HG03196 (cell line): ENCODE data around the gene COL10A1.
"Not testable (repeated sequence)": the region's sequence is repeated elsewhere in the genome, so short reads cannot be mapped to it uniquely, and the experiment has no call there.

Experiments
- ATAC-seq: cut with Tn5 transposase; IDR thresholded peaks from one replicate; pipeline ENCODE4 v1.9.1; 2021; ENCODE audit not compliant: unreplicated experiment

Gene COL10A1

DNA sequence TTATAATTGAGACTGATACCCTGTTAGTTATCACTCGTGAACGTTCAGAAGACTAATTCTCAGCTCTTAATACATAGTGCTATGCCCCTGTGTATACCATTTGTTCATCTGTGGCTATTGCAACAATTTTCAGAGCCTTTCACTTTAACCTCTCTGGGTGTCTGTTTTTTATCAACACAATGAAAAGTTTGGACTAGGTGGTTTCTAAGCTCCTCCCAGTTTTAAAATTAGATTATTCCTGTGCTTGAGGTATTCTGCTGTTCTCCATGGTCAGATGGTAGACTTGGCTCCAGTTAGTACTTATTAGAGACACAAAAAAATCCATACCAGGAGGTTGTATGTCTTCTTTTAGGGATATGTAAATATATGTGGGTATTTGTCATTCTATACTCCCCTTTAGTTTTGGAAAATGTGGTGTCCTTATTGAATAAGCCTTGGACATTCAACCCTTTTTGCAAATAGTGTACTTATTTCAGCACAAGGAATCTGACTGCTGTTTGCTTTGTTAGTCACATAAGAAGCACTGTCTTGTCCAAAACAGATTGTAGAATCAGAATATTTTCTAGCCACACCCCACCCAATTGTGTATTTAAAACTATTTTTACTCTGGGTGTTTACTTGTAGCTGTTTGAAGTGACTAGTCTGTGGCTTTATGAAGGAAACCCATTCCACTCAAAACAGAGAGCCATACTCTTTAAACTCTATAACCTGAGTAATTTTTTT is 2.0 kb upstream of the COL10A1 start:
- no peak for ATAC-seq

- no peak for ATAC-seq
These were observed 5.5 kb downstream of the COL10A1 start for GRCh38 chr6:116120430-116120829.

DNA sequence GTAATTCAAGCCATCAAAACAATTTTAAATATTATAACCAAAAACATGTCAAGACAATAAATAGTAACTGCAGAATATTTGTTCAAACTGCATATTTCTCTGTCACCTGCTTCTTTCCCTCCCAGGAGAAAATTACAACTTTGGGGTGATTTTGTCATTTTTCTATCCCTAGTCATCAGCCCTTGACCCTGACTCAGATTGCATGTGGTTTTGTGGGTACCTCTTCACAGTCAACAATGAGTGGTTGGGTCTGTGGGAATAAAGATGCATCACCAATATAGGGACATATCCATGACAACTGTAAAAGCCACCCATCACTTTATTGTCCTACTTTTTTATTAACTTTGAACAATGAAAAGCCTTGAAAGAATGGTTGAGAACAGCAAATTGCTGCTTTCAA is 7.3 kb downstream of the COL10A1 start:
- ATAC-seq, result no peak

- no peak for ATAC-seq
These were observed 10.2 kb downstream of the COL10A1 start for GRCh38 chr6:116115781-116116180.

DNA sequence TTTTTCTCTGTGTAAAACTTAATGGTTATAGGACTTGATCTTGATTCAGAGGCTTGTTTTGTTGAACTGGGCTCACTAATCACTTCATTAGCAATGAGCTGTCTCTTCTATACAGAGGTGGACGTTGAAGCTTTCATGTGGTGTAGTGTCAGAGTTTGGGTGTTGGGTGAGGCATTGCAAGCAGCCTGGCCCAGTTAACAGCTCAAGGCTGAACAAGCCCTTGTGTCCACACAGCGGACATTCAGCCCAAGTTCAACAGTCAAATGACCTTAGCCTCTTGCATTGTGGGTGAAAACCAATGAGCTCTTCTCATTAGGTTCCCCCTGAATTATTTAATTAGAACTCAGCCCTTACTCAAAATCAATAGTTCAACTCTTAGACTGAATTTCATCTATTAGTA is 12.5 kb downstream of the COL10A1 start:
- ATAC-seq, result no peak

- ATAC-seq, result peak; percentile 68
These were observed 14.1 kb downstream of the COL10A1 start for GRCh38 chr6:116111552-116112528.

DNA sequence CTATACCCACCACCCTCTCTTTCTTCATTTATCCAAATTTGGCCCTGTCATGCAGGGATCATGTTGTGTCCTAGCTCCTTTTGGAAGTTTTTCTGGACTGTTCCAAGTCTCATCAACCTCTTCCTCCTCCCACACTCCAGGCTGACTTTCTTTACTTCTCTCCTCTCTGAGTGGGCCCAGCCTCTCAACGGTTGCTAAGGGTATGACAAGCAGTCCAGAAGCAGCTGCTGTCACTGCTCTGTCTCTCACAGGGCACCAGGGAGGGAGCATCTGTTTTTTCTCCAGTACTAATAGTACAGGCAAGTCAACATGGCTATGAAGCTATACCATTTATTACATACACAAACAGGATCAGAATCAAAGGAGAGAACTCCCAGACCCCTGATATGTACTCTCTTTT is 17.1 kb downstream of the COL10A1 start:
- no peak for ATAC-seq

- ATAC-seq, result no peak
These were observed 19.8 kb downstream of the COL10A1 start for GRCh38 chr6:116106146-116106545.

DNA sequence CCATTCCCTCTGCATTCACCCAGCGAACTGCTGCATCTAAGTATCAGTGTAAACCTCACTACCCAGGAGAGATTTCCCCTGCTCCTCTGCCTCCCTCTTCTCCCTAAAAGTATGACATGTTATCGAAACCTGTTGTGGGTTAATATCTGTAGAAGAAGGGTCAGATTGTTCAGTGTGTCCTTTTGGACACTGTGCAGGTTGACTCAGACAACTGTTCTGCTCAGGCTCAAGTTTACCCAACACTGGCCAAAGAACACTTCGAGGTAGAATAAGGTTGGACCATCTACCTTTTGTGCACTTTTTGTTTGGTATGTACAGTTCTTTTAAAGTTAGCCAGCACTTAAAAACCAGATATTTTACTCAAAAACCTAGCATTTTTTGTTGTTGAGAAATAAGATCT is 20.7 kb downstream of the COL10A1 start:
- no peak for ATAC-seq

GRCh38 chr6:116104636-116105035 is 21.3 kb downstream of the COL10A1 start:
- no peak for ATAC-seq

- no peak for ATAC-seq
These were observed 23.1 kb downstream of the COL10A1 start for GRCh38 chr6:116102873-116103272.

DNA sequence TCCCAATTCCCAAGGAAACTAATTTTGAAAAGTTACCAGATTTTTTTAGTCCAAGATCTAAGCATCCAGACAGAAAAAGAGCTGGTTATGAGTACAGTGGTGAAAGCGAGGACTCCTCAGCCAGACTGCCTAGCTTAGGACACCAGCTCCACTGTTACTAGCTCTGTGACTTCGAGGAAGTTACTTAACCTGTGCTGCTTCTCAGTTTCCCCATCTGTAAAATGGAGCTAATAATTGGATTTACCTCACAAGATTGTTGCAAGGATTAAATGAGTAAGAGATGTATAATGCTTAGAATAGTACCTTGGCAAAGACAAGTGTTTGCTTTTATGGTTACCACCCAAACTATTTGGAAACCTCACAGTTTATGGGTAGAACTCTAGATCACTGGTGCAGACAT is 24.1 kb downstream of the COL10A1 start:
- no peak for ATAC-seq

DNA sequence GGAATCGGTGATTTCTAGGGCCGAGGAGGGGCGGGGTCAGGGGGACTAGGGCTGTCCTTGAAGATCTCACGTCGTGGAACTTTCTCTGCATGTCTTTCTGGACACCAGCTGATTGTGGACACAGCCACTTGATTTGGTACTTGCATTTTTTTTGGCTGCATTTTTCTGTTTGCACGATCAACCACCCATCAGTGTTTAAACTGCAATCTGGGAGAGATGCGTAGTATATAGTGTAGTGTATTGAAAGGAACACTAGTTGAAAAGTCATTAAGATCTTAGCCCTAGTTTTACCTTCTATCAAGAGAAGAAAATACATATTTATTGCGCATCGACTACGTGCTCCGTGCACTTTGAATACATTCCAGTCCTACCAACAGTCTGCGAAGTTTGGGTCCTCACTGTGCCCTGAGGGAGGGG is 24.6 kb downstream of the COL10A1 start:
- no peak for ATAC-seq

DNA sequence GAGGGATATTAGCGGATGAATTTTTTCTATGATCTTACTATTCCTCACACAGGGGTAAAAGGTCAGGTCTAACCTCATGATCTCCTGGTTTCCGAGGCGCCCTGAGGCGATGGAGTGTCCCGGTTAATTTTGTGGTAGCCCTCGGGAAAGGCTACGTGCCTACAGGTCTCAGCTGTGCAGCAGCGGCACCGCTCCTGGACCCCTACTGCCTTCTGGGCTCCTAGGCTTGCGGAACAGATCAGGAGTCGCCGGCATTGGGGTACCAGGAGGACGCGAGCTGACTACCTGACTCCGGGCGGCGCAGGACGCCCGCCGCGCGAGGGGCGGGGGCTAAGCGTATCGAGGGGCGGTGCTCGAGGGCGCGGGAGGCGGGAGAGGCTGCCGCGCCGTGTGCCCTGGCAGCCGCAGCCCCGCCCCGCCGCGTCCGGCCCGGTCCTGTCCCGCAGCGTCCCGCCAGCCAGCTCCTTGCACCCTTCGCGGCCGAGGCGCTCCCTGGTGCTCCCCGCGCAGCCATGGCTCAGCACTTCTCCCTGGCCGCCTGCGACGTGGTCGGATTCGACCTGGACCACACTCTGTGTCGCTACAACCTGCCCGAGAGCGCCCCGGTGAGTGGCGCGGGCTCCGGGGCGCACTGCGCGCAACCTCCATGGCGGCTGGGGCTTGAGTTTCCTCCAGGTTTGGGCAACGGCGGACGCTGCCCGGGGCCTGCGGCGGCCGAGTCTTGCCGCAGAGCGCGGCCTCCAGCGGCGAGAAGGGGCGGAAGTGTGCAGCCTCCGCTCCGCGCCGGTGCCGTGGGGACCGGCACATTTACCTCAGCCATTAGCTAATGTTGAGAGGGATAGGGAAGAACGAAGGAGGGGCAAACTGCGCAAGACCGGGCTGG is 25.3 kb downstream of the COL10A1 start, which contains the start of gene NT5DC1:
Gene NT5DC1, plus strand, starts transcription at position 435 of the 883 bp plus-strand sequence. Its CDS starts 78 bp downstream, at position 513.
- ATAC-seq, result peak; percentile 87

DNA sequence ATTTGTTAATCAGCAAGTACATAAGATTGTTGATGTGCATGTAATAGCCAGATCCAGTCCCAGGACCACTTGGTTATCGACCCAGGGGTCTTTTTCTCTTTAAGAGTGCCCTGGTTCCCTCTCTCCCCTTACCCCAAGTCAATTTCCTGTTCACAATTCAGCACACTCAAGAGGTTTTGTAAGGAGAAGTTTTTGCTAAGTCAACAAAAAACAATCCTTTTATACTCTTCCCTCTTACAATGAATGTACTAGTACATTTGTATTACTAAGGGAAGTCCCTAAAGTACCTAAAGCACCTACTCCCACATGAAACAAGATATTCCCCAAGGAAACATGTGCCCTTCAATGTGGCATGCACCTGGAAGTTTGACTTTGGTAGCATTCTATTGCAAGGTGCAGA is 26.9 kb downstream of the COL10A1 start:
- no peak for ATAC-seq

- ATAC-seq, result no peak
These were observed 28.7 kb downstream of the COL10A1 start for GRCh38 chr6:116096979-116097816.

- ATAC-seq, result not testable (repeated sequence)
These were observed 29.7 kb downstream of the COL10A1 start for GRCh38 chr6:116096048-116096759.

GRCh38 chr6:116094041-116094440 is 31.9 kb downstream of the COL10A1 start:
- no peak for ATAC-seq

DNA sequence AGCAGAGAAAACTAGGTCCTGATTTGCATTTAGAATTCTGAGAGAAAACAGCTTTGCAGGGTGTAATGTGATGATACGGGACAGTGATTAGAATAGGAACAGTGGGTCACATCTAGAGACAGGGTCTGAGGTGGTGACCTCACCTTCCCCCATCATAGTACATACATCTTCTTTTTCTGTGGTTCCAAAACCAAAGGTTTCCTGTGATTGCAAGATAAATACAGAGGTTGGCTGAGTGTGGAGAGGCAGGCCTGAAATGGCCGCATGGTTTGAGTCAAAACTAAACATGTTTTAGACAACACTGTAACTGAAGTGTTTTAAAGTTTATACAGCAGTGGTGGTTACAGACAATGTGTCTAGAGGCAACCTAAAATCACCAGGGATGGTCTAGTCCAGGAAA is 35.7 kb downstream of the COL10A1 start:
- peak; percentile 61 for ATAC-seq
